Loucy (cell line): Measurements from ENCODE around the gene UBE2QL1.

Experiments
- H2AFZ ChIP-seq: fragments of 200-600 bp; sonication (generic); 2 replicates; pipeline ENCODE4 v1.6.0; 2016; ENCODE audit warnings: antibody characterized with exemption, mild to moderate bottlenecking, low read length, moderate library complexity
- H3F3A ChIP-seq: fragments of 200-600 bp; 2 replicates; pipeline ENCODE4 v1.6.0; 2016; ENCODE audit warnings: antibody characterized with exemption, low read depth, mild to moderate bottlenecking
- H3K27me3 ChIP-seq: fragments of 200-600 bp; sonication (generic); 2 replicates; pipeline ENCODE4 v1.6.1; 2014; ENCODE audit warnings: low read length, mild to moderate bottlenecking; ENCODE audit not compliant: insufficient read depth, poor library complexity, severe bottlenecking
- H3K36me3 ChIP-seq: fragments of 200-600 bp; sonication (generic); 2 replicates; pipeline ENCODE4 v1.6.1; 2016; ENCODE audit warnings: low read length; ENCODE audit not compliant: insufficient read depth
- H3K4me1 ChIP-seq: fragments of 200-600 bp; sonication (generic); 2 replicates; pipeline ENCODE4 v1.5.1; 2014; ENCODE audit warnings: low read length, mild to moderate bottlenecking; ENCODE audit not compliant: insufficient read depth, poor library complexity, severe bottlenecking
- H3K4me2 ChIP-seq: fragments of 200-600 bp; sonication (generic); 2 replicates; pipeline ENCODE4 v1.6.0; 2014; ENCODE audit warnings: antibody characterized with exemption, low read length, low read depth, mild to moderate bottlenecking; ENCODE audit not compliant: poor library complexity, severe bottlenecking
- H3K4me3 ChIP-seq: fragments of 200-600 bp; sonication (generic); 2 replicates; pipeline ENCODE4 v1.5.1; 2014; ENCODE audit warnings: low read length, mild to moderate bottlenecking, mixed read lengths; ENCODE audit not compliant: poor library complexity, severe bottlenecking
- H3K79me2 ChIP-seq: fragments of 200-600 bp; sonication (generic); 2 replicates; pipeline ENCODE4 v1.6.1; 2014; ENCODE audit warnings: low read length; ENCODE audit not compliant: insufficient read depth
- H3K9ac ChIP-seq: fragments of 200-600 bp; sonication (generic); 2 replicates; pipeline ENCODE4 v1.6.0; 2014; ENCODE audit warnings: mild to moderate bottlenecking, low read depth, low read length, moderate library complexity; ENCODE audit not compliant: poor library complexity, severe bottlenecking
- H3K9me2 ChIP-seq: fragments of 200-600 bp; sonication (generic); replicated peaks from 2 replicates; pipeline ENCODE4 v1.6.1; 2016; ENCODE audit warnings: low read depth, low read length, mixed read lengths
- H3K9me3 ChIP-seq: fragments of 200-600 bp; sonication (generic); 2 replicates; pipeline ENCODE4 v1.6.1; 2014; ENCODE audit warnings: mild to moderate bottlenecking, antibody characterized with exemption, low read length, low read depth; ENCODE audit not compliant: insufficient read depth
- H4K20me1 ChIP-seq: fragments of 200-600 bp; sonication (generic); 2 replicates; pipeline ENCODE4 v1.6.0; 2014; ENCODE audit warnings: antibody characterized with exemption, low read length, mild to moderate bottlenecking; ENCODE audit not compliant: insufficient read depth, poor library complexity, severe bottlenecking
- EZH2phosphoT487 ChIP-seq: fragments of 200-600 bp; IDR thresholded peaks from 2 replicates; pipeline ENCODE4 v1.6.1; 2018; ENCODE audit warnings: antibody characterized with exemption, mild to moderate bottlenecking, moderate library complexity, borderline replicate concordance
- TF ChIP-seq, protein P1 (sequence below): fragments of 200-600 bp; sonication (generic); conservative IDR thresholded peaks from 2 replicates; pipeline ENCODE4 v1.5.1; 2014; ENCODE audit warnings: mild to moderate bottlenecking, antibody characterized with exemption, low read length

Gene UBE2QL1

GRCh38 chr5:6539060-6539459, 90.4 kb downstream of the UBE2QL1 start:
- H3K79me2 ChIP-seq = no peaks in the 10 kb centered on the region
- no peak overlapping the region for H3K4me2 ChIP-seq
- H3K4me1 ChIP-seq = no peaks in the 10 kb centered on the region
- H3K9me3 ChIP-seq = no peaks in the 10 kb centered on the region; the same call in 1 of the 2 replicates
- H4K20me1 ChIP-seq = no peaks in the 10 kb centered on the region
- no peak overlapping the region for H2AFZ ChIP-seq
- TF ChIP-seq, protein P1, sequence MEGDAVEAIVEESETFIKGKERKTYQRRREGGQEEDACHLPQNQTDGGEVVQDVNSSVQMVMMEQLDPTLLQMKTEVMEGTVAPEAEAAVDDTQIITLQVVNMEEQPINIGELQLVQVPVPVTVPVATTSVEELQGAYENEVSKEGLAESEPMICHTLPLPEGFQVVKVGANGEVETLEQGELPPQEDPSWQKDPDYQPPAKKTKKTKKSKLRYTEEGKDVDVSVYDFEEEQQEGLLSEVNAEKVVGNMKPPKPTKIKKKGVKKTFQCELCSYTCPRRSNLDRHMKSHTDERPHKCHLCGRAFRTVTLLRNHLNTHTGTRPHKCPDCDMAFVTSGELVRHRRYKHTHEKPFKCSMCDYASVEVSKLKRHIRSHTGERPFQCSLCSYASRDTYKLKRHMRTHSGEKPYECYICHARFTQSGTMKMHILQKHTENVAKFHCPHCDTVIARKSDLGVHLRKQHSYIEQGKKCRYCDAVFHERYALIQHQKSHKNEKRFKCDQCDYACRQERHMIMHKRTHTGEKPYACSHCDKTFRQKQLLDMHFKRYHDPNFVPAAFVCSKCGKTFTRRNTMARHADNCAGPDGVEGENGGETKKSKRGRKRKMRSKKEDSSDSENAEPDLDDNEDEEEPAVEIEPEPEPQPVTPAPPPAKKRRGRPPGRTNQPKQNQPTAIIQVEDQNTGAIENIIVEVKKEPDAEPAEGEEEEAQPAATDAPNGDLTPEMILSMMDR = no peak
- no peak for TF ChIP-seq EZH2phosphoT487
- no peak overlapping the region for H3K9ac ChIP-seq
- no peaks in the 10 kb centered on the region for H3F3A ChIP-seq
- no peaks in the 10 kb centered on the region for H3K9me2 ChIP-seq
- H3K4me3 ChIP-seq = no peak overlapping the region
- H3K36me3 ChIP-seq = no peaks in the 10 kb centered on the region
- H3K27me3 ChIP-seq = no peaks in the 10 kb centered on the region

DNA sequence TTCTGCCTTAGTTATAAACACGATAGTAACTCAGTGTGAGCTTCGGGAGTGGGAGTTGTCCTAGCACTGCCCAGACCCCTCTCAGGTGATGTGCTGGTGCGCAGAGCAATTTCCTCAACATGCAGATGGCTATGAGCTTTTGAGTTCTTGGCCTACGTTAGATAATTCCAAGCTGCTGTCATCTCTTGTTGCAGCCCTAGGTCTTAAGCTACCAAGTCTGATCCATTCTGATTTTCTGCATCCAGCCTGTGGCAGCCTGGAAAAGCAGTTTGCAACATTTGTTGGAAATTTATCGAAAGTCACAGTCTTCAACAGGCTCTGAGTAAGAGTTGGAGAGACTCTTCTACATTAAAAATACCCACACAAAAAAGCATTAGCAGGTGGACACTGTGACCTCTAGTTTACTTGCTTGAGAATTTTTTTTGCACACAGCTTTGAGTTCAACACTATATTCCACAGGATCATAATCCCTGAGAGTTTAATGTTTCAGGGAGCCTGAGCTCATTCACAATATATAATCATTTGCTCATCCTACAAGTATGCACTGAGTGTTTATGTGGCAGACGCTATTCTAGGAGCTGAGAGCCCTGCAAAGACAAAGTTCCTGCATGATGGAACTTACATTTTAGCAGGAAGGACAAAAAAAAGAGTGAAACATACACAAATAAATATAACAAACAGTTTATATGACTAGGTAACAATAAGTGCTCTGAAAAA, 91.6 kb downstream of the UBE2QL1 start:
- H3K36me3 ChIP-seq = no peaks in the 10 kb centered on the region
- H3K79me2 ChIP-seq = no peaks in the 10 kb centered on the region
- no peak overlapping the region for H3K9ac ChIP-seq
- no peaks in the 10 kb centered on the region for H3K27me3 ChIP-seq
- H3K9me3 ChIP-seq = no peaks in the 10 kb centered on the region; the same call in 1 of the 2 replicates
- no peaks in the 10 kb centered on the region for H3F3A ChIP-seq
- no peak overlapping the region for H2AFZ ChIP-seq
- no peaks in the 10 kb centered on the region for H4K20me1 ChIP-seq
- H3K4me3 ChIP-seq = no peak overlapping the region
- H3K4me1 ChIP-seq = no peaks in the 10 kb centered on the region
- H3K4me2 ChIP-seq = no peak overlapping the region
- no peak for TF ChIP-seq EZH2phosphoT487
- TF ChIP-seq, protein P1 = no peak
- no peaks in the 10 kb centered on the region for H3K9me2 ChIP-seq

GRCh38 chr5:6541256-6542013, 92.8 kb downstream of the UBE2QL1 start:
- H2AFZ ChIP-seq = no peak overlapping the region
- no peaks in the 10 kb centered on the region for H3K27me3 ChIP-seq
- H3K4me3 ChIP-seq = no peak overlapping the region
- H3K36me3 ChIP-seq = no peaks in the 10 kb centered on the region
- TF ChIP-seq, protein P1 = no peak
- H3K9ac ChIP-seq = no peak overlapping the region
- no peak overlapping the region for H3K4me2 ChIP-seq
- no peaks in the 10 kb centered on the region for H4K20me1 ChIP-seq
- no peaks in the 10 kb centered on the region; the same call in 1 of the 2 replicates for H3K9me3 ChIP-seq
- H3K4me1 ChIP-seq = no peaks in the 10 kb centered on the region
- no peaks in the 10 kb centered on the region for H3K79me2 ChIP-seq
- H3F3A ChIP-seq = no peaks in the 10 kb centered on the region
- H3K9me2 ChIP-seq = no peaks in the 10 kb centered on the region
